OCI-LY1 (cell line): Measurements from ENCODE around the gene CMIP.
A peak's percentile ranks its signal among the peaks of the same experiment; 100 is the strongest.

Experiments
- H2AFZ ChIP-seq: fragments of 200-600 bp; sonication (generic), shearing (Covaris generic); 2 replicates; pipeline ENCODE4 v1.6.0; 2014; ENCODE audit warnings: antibody characterized with exemption, mild to moderate bottlenecking, low read length
- H3F3A ChIP-seq: fragments of 200-600 bp; sonication (generic), shearing (Covaris generic); 2 replicates; pipeline ENCODE4 v1.6.0; 2014; ENCODE audit warnings: mild to moderate bottlenecking, antibody characterized with exemption, low read length, moderate library complexity; ENCODE audit not compliant: insufficient read depth
- H3K27ac ChIP-seq: fragments of 200-600 bp; sonication (generic); 2 replicates; pipeline ENCODE4 v1.5.1; 2014; ENCODE audit warnings: low read length, mixed run types, mild to moderate bottlenecking, low read depth; ENCODE audit not compliant: poor library complexity, severe bottlenecking
- H3K27me3 ChIP-seq: fragments of 200-600 bp; sonication (generic); 2 replicates; pipeline ENCODE4 v1.6.0; 2014; ENCODE audit warnings: antibody characterized with exemption, mild to moderate bottlenecking, low read length, moderate library complexity; ENCODE audit not compliant: insufficient read depth
- H3K36me3 ChIP-seq: fragments of 200-600 bp; sonication (generic); 2 replicates; pipeline ENCODE4 v1.6.1; 2014; ENCODE audit warnings: mild to moderate bottlenecking, antibody characterized with exemption, low read length, moderate library complexity, mixed read lengths; ENCODE audit not compliant: insufficient read depth
- H3K4me1 ChIP-seq: fragments of 200-600 bp; sonication (generic); 2 replicates; pipeline ENCODE4 v1.5.1; 2014; ENCODE audit warnings: mild to moderate bottlenecking, low read length, moderate library complexity; ENCODE audit not compliant: insufficient read depth, severe bottlenecking
- H3K4me2 ChIP-seq: fragments of 200-600 bp; sonication (generic), shearing (Covaris generic); 2 replicates; pipeline ENCODE4 v1.6.1; 2014; ENCODE audit warnings: low read length
- H3K4me3 ChIP-seq: fragments of 200-600 bp; sonication (generic); 2 replicates; pipeline ENCODE4 v1.5.1; 2014; ENCODE audit warnings: low read length, low read depth, mild to moderate bottlenecking, mixed read lengths; ENCODE audit not compliant: poor library complexity, severe bottlenecking
- H3K79me2 ChIP-seq: fragments of 200-600 bp; shearing (Covaris generic); 2 replicates; pipeline ENCODE4 v1.6.1; 2016; ENCODE audit warnings: mixed run types, low read length, mixed read lengths; ENCODE audit not compliant: insufficient read depth
- H3K9ac ChIP-seq: fragments of 200-600 bp; sonication (generic), shearing (Covaris generic); 2 replicates; pipeline ENCODE4 v1.6.1; 2014; ENCODE audit warnings: mild to moderate bottlenecking, low read length, mixed read lengths
- H3K9me2 ChIP-seq: fragments of 200-600 bp; sonication (generic), shearing (Covaris generic); 2 replicates; pipeline ENCODE4 v1.6.1; 2014; ENCODE audit warnings: low read depth, mild to moderate bottlenecking, low read length, mixed read lengths
- H3K9me3 ChIP-seq: fragments of 200-600 bp; shearing (Covaris generic); 2 replicates; pipeline ENCODE4 v1.6.1; 2014; ENCODE audit warnings: low read length, mixed read lengths
- H4K20me1 ChIP-seq: fragments of 200-600 bp; sonication (generic), shearing (Covaris generic); 2 replicates; pipeline ENCODE4 v1.6.0; 2016; ENCODE audit warnings: mild to moderate bottlenecking, low read length; ENCODE audit not compliant: insufficient read depth
- CTCF ChIP-seq: fragments of 200-600 bp; sonication (generic), shearing (Covaris generic); IDR thresholded peaks from 2 replicates; pipeline ENCODE4 v1.5.1; 2017; ENCODE audit warnings: mild to moderate bottlenecking, antibody characterized with exemption, low read length, moderate library complexity, mixed read lengths
- EZH2 ChIP-seq: fragments of 200-600 bp; sonication (generic), shearing (Covaris generic); IDR thresholded peaks from 2 replicates; pipeline ENCODE4 v1.8.0; 2017; ENCODE audit warnings: borderline replicate concordance, mixed run types, mild to moderate bottlenecking, antibody characterized with exemption, low read length, moderate library complexity, mixed read lengths

Gene CMIP

DNA sequence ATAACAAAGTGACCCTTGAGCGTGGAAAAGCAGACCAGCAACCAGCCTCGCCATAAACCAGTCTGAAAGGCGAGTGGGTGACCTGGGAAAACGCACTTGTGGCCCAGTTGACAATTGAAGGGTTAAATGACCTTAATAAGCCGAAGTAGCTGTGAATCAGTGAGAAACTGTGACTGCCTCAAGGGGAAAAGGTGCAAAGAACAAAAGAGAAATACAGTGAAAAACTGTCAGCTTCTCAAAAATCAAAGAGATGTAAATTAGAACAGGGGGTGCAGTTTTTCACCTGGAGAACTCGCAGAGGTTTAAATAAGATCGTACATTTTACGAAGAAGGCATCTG is 124.1 kb downstream of the CMIP start:
- no peak overlapping the region for H2AFZ ChIP-seq
- TF ChIP-seq EZH2, result no peak
- no peak for TF ChIP-seq CTCF
- no peaks in the 10 kb centered on the region for H3K27me3 ChIP-seq
- H3K36me3 ChIP-seq, result no peaks in the 10 kb centered on the region
- peak overlapping the region; percentile 5; the same call in 1 of the 2 replicates for H3K9ac ChIP-seq
- no peaks in the 10 kb centered on the region for H3F3A ChIP-seq
- no peak overlapping the region for H3K4me3 ChIP-seq
- H4K20me1 ChIP-seq, result no peaks in the 10 kb centered on the region
- peaks cover 5% of the 10 kb centered on the region for H3K79me2 ChIP-seq
- H3K4me1 ChIP-seq, result peaks cover 29% of the 10 kb centered on the region
- no peaks in the 10 kb centered on the region for H3K9me3 ChIP-seq
- peak overlapping the region; percentile 75 for H3K27ac ChIP-seq
- no peaks in the 10 kb centered on the region for H3K9me2 ChIP-seq
- peak overlapping the region; percentile 30; the same call in 1 of the 2 replicates for H3K4me2 ChIP-seq

DNA sequence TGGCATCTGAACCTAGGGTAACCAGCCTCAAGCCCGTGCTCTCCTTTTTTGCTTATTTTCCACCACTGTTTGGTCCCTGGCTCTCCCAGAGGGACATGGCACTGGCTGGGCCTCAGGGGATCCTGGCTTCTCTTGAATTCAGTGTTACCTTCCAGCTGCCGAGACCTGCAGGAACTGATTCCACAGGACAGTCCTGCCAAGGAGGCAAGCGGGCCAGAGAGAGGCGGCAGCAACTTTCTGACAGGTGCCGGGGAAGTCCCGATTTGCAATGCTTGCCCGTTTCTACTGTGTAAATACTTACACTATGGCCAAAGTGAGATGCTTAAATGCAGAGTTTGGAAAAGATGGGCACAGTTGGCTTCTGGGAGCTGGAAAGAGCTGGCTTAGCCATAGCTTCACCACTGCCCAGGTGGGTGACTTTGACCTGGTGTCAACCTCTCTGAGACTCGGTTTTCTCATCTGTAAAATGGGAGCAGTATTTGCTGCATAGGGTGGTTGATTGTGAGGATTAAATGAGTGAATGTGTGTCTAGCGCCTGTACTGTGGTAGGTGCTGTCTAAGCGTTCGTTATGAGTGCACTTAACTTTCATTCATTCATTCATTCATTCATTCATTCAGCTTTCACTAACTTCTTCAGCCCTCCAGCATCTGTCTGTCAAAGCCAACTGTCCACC is 124.9 kb downstream of the CMIP start:
- H3K79me2 ChIP-seq, result peaks cover 5% of the 10 kb centered on the region
- H2AFZ ChIP-seq, result no peak overlapping the region
- no peaks in the 10 kb centered on the region for H3K27me3 ChIP-seq
- H3K36me3 ChIP-seq, result no peaks in the 10 kb centered on the region
- peak overlapping the region; percentile 75 for H3K27ac ChIP-seq
- no peak overlapping the region; the same call in 1 of the 2 replicates for H3K4me2 ChIP-seq
- H3K9ac ChIP-seq, result no peak overlapping the region
- H3K4me3 ChIP-seq, result no peak overlapping the region
- H4K20me1 ChIP-seq, result no peaks in the 10 kb centered on the region
- H3F3A ChIP-seq, result no peaks in the 10 kb centered on the region
- no peaks in the 10 kb centered on the region for H3K9me3 ChIP-seq
- H3K9me2 ChIP-seq, result no peaks in the 10 kb centered on the region
- peaks cover 29% of the 10 kb centered on the region for H3K4me1 ChIP-seq
- no peak for TF ChIP-seq EZH2
- TF ChIP-seq CTCF, result no peak

DNA sequence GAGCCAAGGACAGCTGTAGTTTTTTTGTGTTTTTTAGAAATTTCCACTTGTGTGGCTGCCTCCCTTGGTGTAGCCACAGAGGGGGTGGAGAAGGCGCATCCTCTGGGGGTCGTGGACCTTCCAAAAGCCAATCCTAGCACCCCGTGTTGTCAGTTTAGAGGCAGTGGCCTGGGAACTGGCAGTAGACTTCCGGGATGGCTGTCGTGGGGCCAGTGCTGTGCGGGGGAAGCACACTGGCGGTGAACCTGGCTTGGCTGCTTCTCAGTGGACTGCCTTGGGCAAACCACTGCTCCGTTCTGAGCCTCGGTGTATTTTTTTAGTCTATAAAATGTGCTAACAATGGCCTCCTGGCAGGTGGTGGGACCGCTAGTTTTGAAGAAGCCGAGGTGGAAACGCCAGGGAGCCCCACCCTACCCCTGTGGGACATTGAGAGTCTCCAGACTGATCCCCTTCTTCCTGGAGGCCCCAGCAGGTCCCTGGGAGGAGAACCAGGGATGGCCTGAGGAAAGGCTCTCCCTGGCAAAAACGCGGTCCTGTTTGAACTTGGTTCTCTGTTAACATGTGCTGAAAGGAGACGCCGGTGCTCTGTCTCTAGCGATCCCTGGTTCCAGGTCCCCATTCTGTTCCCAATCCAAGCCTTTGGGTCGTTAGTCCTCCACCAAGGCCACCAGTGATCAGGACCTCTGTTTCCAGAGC is 125.7 kb downstream of the CMIP start:
- Histone ChIP-seq H3K27me3 (no peaks in the 10 kb centered on the region), H3K4me2 (no peak overlapping the region), H3K36me3 (no peaks in the 10 kb centered on the region), H3K27ac (peak overlapping the region; percentile 39), H3K79me2 (peaks cover 5% of the 10 kb centered on the region), H3F3A (no peaks in the 10 kb centered on the region), H4K20me1 (no peaks in the 10 kb centered on the region), H3K9me3 (no peaks in the 10 kb centered on the region), H3K4me3 (no peak overlapping the region), H2AFZ (no peak overlapping the region), H3K9ac (no peak overlapping the region), H3K9me2 (no peaks in the 10 kb centered on the region), H3K4me1 (peaks cover 29% of the 10 kb centered on the region)
- TF ChIP-seq EZH2, result no peak
- no peak for TF ChIP-seq CTCF
